Bronchial epithelial cell (primary cell): ENCODE data around the gene HMCES. TPM values are rescaled to one million over a fixed set of nuclear protein-coding genes. Genes with fewer than 3 reads are reported as not detected.

Experiments used
- DNase-seq: peaks from one replicate; pipeline ENCODE4 v3.0.0-alpha.2; 2010; ENCODE audit warnings: low read depth
- FAIRE-seq: peaks from 2 replicates; lab custom pipeline; 2011; peaks lifted over from hg19 to GRCh38; lab: Jason Lieb, UNC
- H3K27me3 ChIP-seq: 2 replicates; pipeline ENCODE4 v1.5.1; 2011; ENCODE audit warnings: low read length; ENCODE audit not compliant: control insufficient read depth, insufficient read depth
- H3K36me3 ChIP-seq: 2 replicates; pipeline ENCODE4 v1.5.1; 2011; ENCODE audit warnings: low read length; ENCODE audit not compliant: control insufficient read depth, insufficient read depth
- H3K4me3 ChIP-seq: 2 replicates; pipeline ENCODE4 v1.5.1; 2011; ENCODE audit warnings: mild to moderate bottlenecking, low read depth, low read length, control low read depth
- total RNA-seq: library from RNA; depleted of rRNA; stranded (reverse); fragments of >200 nt; gene quantifications from 2 replicates; pipeline ENCODE4 v1.2.1, GENCODE V29; 2014
- TF ChIP-seq, protein P1 (sequence below): IDR thresholded peaks from 2 replicates; pipeline ENCODE4 v1.5.1; 2011; ENCODE audit warnings: mild to moderate bottlenecking, moderate library complexity, low read length, control low read depth, inconsistent platforms; ENCODE audit not compliant: insufficient read depth, severe bottlenecking

HMCES gene
- total RNA-seq, 1 donor from 2014 or later: 30.5 TPM

DNA sequence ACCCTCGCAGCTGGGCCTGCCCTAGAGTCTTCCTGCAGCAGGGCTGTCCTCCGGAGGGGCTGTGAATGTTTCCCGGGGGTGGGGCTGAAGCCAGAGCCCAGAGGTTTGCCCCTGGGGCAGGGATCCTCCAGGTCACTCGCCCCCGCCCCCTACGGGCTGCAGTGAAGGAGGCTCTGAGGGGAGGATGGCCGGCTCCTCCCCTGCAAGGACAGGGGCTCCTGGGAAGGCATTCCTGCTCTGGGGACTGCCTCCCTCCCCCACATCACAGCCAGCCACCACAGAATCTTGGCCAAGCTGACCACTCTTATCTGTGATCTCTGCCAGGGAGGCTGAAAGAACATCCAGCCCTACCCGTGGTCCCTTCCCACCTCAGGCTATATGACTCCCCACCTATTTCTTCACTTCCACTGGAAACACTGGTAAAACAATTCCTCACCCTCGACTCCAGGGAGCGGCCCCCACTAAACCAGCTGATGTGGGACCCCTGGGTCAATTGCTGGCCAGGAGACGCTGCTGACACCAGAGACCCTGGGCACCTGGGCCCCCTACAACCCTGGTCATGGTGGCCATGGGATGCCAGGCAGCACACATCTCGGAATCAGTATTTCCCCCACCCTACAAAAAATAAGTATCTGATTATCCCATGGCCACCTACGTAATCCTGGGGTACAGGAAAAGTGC lies 66.0 kb downstream of the HMCES start:
- H3K27me3 ChIP-seq: peaks cover 6% of the 10 kb centered on the region
- no peak for DNase-seq
- TF ChIP-seq, protein P1, sequence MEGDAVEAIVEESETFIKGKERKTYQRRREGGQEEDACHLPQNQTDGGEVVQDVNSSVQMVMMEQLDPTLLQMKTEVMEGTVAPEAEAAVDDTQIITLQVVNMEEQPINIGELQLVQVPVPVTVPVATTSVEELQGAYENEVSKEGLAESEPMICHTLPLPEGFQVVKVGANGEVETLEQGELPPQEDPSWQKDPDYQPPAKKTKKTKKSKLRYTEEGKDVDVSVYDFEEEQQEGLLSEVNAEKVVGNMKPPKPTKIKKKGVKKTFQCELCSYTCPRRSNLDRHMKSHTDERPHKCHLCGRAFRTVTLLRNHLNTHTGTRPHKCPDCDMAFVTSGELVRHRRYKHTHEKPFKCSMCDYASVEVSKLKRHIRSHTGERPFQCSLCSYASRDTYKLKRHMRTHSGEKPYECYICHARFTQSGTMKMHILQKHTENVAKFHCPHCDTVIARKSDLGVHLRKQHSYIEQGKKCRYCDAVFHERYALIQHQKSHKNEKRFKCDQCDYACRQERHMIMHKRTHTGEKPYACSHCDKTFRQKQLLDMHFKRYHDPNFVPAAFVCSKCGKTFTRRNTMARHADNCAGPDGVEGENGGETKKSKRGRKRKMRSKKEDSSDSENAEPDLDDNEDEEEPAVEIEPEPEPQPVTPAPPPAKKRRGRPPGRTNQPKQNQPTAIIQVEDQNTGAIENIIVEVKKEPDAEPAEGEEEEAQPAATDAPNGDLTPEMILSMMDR: no peak
- H3K4me3 ChIP-seq: no peak overlapping the region
- FAIRE-seq: no peak
- H3K36me3 ChIP-seq: no peaks in the 10 kb centered on the region

GRCh38 chr3:129345281-129345680 lies 66.6 kb downstream of the HMCES start:
- DNase-seq (no peak), FAIRE-seq (no peak)
- no peaks in the 10 kb centered on the region for H3K36me3 ChIP-seq
- TF ChIP-seq, protein P1: no peak
- H3K4me3 ChIP-seq: no peak overlapping the region
- H3K27me3 ChIP-seq: peaks cover 6% of the 10 kb centered on the region

GRCh38 chr3:129345971-129346370 lies 67.3 kb downstream of the HMCES start:
- TF ChIP-seq, protein P1: no peak
- Histone ChIP-seq H3K27me3 (peaks cover 6% of the 10 kb centered on the region), H3K4me3 (no peak overlapping the region), H3K36me3 (no peaks in the 10 kb centered on the region)
- DNase-seq (no peak), FAIRE-seq (no peak)

DNA sequence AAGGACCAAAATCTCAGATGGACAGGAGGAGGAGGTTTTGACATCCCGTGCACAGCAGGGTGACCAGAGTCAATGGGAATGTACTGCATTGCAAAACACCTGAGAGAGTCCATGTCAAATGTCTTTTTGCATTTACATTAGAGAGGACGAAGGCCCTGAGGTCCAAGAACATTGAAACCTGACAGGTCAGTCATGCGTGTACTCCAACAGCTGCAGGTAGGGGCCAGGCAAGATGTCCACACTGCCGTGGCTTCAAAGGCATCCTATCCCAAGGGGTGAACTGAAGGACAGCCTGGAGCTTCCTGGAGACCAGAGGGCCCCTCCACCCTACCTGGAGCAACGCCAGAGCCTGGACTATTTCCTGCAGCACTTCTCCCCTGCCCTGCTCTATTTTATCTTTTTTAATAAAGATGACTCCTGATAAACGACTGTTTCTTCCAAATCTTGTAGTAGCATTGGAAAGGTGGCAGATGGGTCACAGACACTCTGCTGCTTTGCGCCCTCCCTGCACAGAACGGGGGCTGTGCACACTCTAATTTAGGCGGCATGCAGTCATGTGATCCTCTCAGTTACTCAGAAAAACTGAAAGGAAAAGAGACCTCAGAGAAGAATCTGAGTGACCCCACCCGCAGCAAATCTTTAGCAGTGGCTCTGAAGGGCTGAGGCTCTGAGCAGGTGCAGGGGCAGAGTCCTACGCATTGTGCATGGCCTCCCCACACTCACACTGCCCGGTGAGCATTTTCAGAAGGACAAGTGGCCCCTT lies 68.2 kb downstream of the HMCES start:
- Histone ChIP-seq H3K4me3 (no peak overlapping the region), H3K27me3 (peaks cover 6% of the 10 kb centered on the region), H3K36me3 (no peaks in the 10 kb centered on the region)
- no peak for DNase-seq
- TF ChIP-seq, protein P1: no peak
- FAIRE-seq: no peak

DNA sequence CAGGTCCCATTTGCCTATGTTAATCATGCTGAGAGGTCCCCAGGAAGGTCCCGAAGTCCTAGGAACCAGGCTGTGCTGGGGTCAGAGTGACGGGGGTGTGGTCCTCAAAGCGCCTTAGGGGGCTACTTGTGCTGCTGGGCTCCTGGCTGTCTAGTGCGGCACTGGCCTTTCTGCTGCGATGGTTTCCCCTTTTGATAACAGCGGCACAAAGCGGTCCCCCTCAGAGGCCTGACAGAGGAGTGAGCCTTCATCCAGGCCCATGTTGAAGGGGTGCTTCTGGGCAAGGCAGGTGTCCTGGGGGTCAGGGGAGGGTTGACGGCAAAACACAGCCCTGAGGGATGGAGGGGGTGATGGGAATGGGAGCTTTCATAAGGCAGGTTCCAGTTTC lies 68.8 kb downstream of the HMCES start:
- FAIRE-seq (no peak), DNase-seq (no peak)
- Histone ChIP-seq H3K4me3 (no peak overlapping the region), H3K27me3 (peaks cover 6% of the 10 kb centered on the region), H3K36me3 (no peaks in the 10 kb centered on the region)
- TF ChIP-seq, protein P1: no peak
